ENCODE measurements around the gene STH. TPM values are rescaled to one million over a fixed set of nuclear protein-coding genes. Genes with fewer than 3 reads are reported as not detected.

Gene STH
- total RNA-seq, 1 donor from 2014 or later, result not detected

DNA sequence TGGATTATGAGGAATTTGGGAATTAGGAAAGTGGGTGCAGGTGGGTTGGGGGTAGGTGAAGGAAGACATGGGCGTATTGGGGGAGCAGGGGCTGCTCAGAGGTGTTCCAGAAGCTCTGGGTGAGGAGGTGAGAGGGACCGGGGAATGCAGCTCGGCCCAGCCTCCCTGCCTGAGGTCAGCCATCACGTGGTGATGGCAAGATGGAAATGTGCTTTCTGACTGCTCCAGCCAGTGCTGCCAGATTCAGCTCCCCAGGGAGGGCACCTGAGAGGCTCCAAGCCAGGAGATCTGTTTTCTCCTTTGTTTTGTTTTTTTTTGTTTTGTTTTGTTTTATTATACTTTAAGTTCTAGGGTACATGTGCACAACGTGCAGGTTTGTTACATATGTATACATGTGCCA is 35.2 kb upstream of the STH start:
- FAIRE-seq, result no peak
- H3K27me3 Mint-ChIP-seq (ENCODE audit: low read depth, unreplicated experiment), result peaks cover 26% of the 10 kb centered on the region

DNA sequence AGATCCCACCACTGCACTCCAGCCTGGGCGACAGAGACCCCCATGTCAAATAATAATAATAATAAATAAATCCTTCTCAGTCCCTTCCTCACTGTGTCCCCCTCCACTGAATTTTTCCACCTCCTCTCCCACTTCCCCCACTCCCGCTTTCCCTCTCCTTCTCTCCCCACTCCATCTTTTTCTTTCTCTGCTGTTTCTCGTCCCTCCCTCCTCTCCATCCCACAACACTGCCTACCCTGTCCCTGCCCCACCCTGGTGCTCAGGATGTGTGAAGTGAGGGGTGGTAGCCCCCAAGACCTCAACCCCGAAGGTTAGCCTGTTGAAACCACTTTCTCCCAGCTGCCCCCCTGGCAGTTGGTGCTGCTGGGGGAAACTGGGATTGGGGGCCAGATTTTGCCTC is 34.4 kb upstream of the STH start:
- Histone ChIP-seq H3K4me3 (ENCODE audit: insufficient read depth, low read depth, low read length) (no peak overlapping the region), H2AFZ (ENCODE audit: low read depth, low read length) (no peak overlapping the region), H3K79me2 (ENCODE audit: insufficient read depth, low read length) (no peaks in the 10 kb centered on the region), H3K27ac (ENCODE audit: low read depth, low read length) (no peak overlapping the region), H3K4me1 (ENCODE audit: insufficient read depth, low read length) (no peaks in the 10 kb centered on the region), H3K9me3 (ENCODE audit: insufficient read depth, low read depth, low read length) (no peaks in the 10 kb centered on the region), H3K4me2 (ENCODE audit: low read length) (no peak overlapping the region), H3K27me3 (ENCODE audit: insufficient read depth, low read length) (peaks cover 26% of the 10 kb centered on the region), H3K9ac (ENCODE audit: low read length) (no peak overlapping the region), H4K20me1 (ENCODE audit: insufficient read depth, low read length) (no peaks in the 10 kb centered on the region), H3K36me3 (ENCODE audit: insufficient read depth, low read length) (no peaks in the 10 kb centered on the region)
- H3K27ac Mint-ChIP-seq (ENCODE audit: unreplicated experiment), result no peak overlapping the region
- H3K9me3 Mint-ChIP-seq (ENCODE audit: unreplicated experiment), result peaks cover 8% of the 10 kb centered on the region
- FAIRE-seq (no peak), DNase-seq (ENCODE audit: low read depth) (no peak)
- no peak overlapping the region for H3K4me3 Mint-ChIP-seq (ENCODE audit: unreplicated experiment)
- H3K4me1 Mint-ChIP-seq (ENCODE audit: low read depth, unreplicated experiment), result peaks cover 7% of the 10 kb centered on the region
- TF ChIP-seq EZH2 (IDR thresholded peaks at IDR 0.05; ENCODE audit: insufficient read depth, low read length), result no peak
- TF ChIP-seq, protein P1, sequence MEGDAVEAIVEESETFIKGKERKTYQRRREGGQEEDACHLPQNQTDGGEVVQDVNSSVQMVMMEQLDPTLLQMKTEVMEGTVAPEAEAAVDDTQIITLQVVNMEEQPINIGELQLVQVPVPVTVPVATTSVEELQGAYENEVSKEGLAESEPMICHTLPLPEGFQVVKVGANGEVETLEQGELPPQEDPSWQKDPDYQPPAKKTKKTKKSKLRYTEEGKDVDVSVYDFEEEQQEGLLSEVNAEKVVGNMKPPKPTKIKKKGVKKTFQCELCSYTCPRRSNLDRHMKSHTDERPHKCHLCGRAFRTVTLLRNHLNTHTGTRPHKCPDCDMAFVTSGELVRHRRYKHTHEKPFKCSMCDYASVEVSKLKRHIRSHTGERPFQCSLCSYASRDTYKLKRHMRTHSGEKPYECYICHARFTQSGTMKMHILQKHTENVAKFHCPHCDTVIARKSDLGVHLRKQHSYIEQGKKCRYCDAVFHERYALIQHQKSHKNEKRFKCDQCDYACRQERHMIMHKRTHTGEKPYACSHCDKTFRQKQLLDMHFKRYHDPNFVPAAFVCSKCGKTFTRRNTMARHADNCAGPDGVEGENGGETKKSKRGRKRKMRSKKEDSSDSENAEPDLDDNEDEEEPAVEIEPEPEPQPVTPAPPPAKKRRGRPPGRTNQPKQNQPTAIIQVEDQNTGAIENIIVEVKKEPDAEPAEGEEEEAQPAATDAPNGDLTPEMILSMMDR (IDR thresholded peaks at IDR 0.05; ENCODE audit: insufficient read depth, low read depth, low read length), result no peak
- peaks cover 27% of the 10 kb centered on the region for H3K27me3 Mint-ChIP-seq (ENCODE audit: low read depth, unreplicated experiment)
- peaks cover 4% of the 10 kb centered on the region for H3K36me3 Mint-ChIP-seq (ENCODE audit: low read depth, unreplicated experiment)

More for the DNA sequence above, 35.2 kb upstream of the STH start:
- Histone ChIP-seq H4K20me1 (ENCODE audit: insufficient read depth, low read length) (no peaks in the 10 kb centered on the region), H3K9me3 (ENCODE audit: insufficient read depth, low read depth, low read length) (no peaks in the 10 kb centered on the region), H3K36me3 (ENCODE audit: insufficient read depth, low read length) (no peaks in the 10 kb centered on the region), H3K27ac (ENCODE audit: low read depth, low read length) (no peak overlapping the region), H3K4me3 (ENCODE audit: insufficient read depth, low read depth, low read length) (no peak overlapping the region), H3K9ac (ENCODE audit: low read length) (no peak overlapping the region), H2AFZ (ENCODE audit: low read depth, low read length) (no peak overlapping the region), H3K4me2 (ENCODE audit: low read length) (no peak overlapping the region), H3K4me1 (ENCODE audit: insufficient read depth, low read length) (no peaks in the 10 kb centered on the region), H3K27me3 (ENCODE audit: insufficient read depth, low read length) (peaks cover 26% of the 10 kb centered on the region), H3K79me2 (ENCODE audit: insufficient read depth, low read length) (no peaks in the 10 kb centered on the region)
- Mint-ChIP-seq H3K9me3 (ENCODE audit: unreplicated experiment) (peaks cover 6% of the 10 kb centered on the region), H3K4me1 (ENCODE audit: low read depth, unreplicated experiment) (peaks cover 7% of the 10 kb centered on the region), H3K27ac (ENCODE audit: unreplicated experiment) (no peak overlapping the region), H3K4me3 (ENCODE audit: unreplicated experiment) (no peak overlapping the region), H3K36me3 (ENCODE audit: low read depth, unreplicated experiment) (peaks cover 4% of the 10 kb centered on the region)
- TF ChIP-seq EZH2 (IDR thresholded peaks at IDR 0.05; ENCODE audit: insufficient read depth, low read length), result no peak
- TF ChIP-seq, protein P1 (IDR thresholded peaks at IDR 0.05; ENCODE audit: insufficient read depth, low read depth, low read length), result no peak
- DNase-seq (ENCODE audit: low read depth), result no peak

DNA sequence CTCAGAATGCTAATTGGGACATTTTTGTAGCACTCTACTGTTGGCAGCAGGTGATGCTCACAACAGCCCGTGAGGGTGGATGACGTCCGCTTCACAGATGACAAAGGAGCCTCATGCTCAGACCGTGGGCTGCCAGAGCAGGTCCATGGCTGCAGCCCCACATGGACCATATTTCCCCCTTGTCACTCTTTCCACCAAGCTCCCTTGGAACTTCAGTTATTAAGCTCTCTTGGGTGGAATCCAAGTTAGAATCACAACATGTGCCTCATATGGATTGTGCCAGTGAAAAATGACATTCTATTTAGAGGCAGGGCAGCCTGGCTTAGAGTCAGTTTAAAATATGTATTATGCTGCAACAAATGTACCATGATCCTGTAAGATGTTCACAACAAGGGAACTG is 33.2 kb upstream of the STH start:
- no peak overlapping the region for H3K27ac Mint-ChIP-seq (ENCODE audit: unreplicated experiment)

More for the DNA sequence above, 33.2 kb upstream of the STH start:
- Histone ChIP-seq H3K9me3 (ENCODE audit: insufficient read depth, low read depth, low read length) (no peaks in the 10 kb centered on the region), H3K4me1 (ENCODE audit: insufficient read depth, low read length) (no peaks in the 10 kb centered on the region), H3K27ac (ENCODE audit: low read depth, low read length) (no peak overlapping the region), H3K4me3 (ENCODE audit: insufficient read depth, low read depth, low read length) (no peak overlapping the region), H3K27me3 (ENCODE audit: insufficient read depth, low read length) (peaks cover 21% of the 10 kb centered on the region), H3K79me2 (ENCODE audit: insufficient read depth, low read length) (no peaks in the 10 kb centered on the region), H3K9ac (ENCODE audit: low read length) (no peak overlapping the region), H3K36me3 (ENCODE audit: insufficient read depth, low read length) (no peaks in the 10 kb centered on the region), H2AFZ (ENCODE audit: low read depth, low read length) (no peak overlapping the region), H4K20me1 (ENCODE audit: insufficient read depth, low read length) (no peaks in the 10 kb centered on the region), H3K4me2 (ENCODE audit: low read length) (no peak overlapping the region)
- H3K36me3 Mint-ChIP-seq (ENCODE audit: low read depth, unreplicated experiment), result peaks cover 4% of the 10 kb centered on the region
- H3K9me3 Mint-ChIP-seq (ENCODE audit: unreplicated experiment), result peaks cover 8% of the 10 kb centered on the region
- DNase-seq (ENCODE audit: low read depth) (no peak), FAIRE-seq (no peak)
- H3K4me3 Mint-ChIP-seq (ENCODE audit: unreplicated experiment), result no peak overlapping the region
- H3K27me3 Mint-ChIP-seq (ENCODE audit: low read depth, unreplicated experiment), result peaks cover 33% of the 10 kb centered on the region
- peaks cover 7% of the 10 kb centered on the region for H3K4me1 Mint-ChIP-seq (ENCODE audit: low read depth, unreplicated experiment)
- TF ChIP-seq, protein P1 (IDR thresholded peaks at IDR 0.05; ENCODE audit: insufficient read depth, low read depth, low read length), result no peak
- TF ChIP-seq EZH2 (IDR thresholded peaks at IDR 0.05; ENCODE audit: insufficient read depth, low read length), result no peak
